SIG-M5 treated with dmso at 0.1 percent for 504 hours (cell line): ENCODE measurements around the gene SLCO2A1.
A peak's percentile ranks its signal among the peaks of the same experiment; 100 is the strongest.

Experiments used
- DNase-seq: peaks from one replicate; lab custom pipeline; 2025; ENCODE audit not compliant: unreplicated experiment; lab: John Stamatoyannopoulos, UW

Gene SLCO2A1

GRCh38 chr3:133935843-133936769 is 93.6 kb downstream of the SLCO2A1 start:
- DNase-seq = no peak

GRCh38 chr3:133934996-133935842 is 94.5 kb downstream of the SLCO2A1 start:
- no peak for DNase-seq

GRCh38 chr3:133934073-133934970 is 95.4 kb downstream of the SLCO2A1 start:
- no peak for DNase-seq

- DNase-seq = no peak
Observed at GRCh38 chr3:133933097-133934024, 96.4 kb downstream of the SLCO2A1 start.

GRCh38 chr3:133932009-133932408 is 97.7 kb downstream of the SLCO2A1 start:
- no peak for DNase-seq

GRCh38 chr3:133931084-133931483 is 98.6 kb downstream of the SLCO2A1 start:
- no peak for DNase-seq

GRCh38 chr3:133930341-133930933 is 99.3 kb downstream of the SLCO2A1 start:
- peak; percentile 74 for DNase-seq

GRCh38 chr3:133928903-133929607 is 100.7 kb downstream of the SLCO2A1 start:
- DNase-seq = no peak

- DNase-seq = no peak
Observed at GRCh38 chr3:133928136-133928893, 101.4 kb downstream of the SLCO2A1 start.

- DNase-seq = peak; percentile 19
Observed at GRCh38 chr3:133927540-133928066, 102.1 kb downstream of the SLCO2A1 start.

- no peak for DNase-seq
Observed at GRCh38 chr3:133926736-133927539, 102.8 kb downstream of the SLCO2A1 start.

- no peak for DNase-seq
Observed at GRCh38 chr3:133925960-133926735, 103.6 kb downstream of the SLCO2A1 start.

- no peak for DNase-seq
Observed at GRCh38 chr3:133924041-133924440, 105.7 kb downstream of the SLCO2A1 start.

GRCh38 chr3:133921592-133921991 is 108.1 kb downstream of the SLCO2A1 start:
- no peak for DNase-seq

GRCh38 chr3:133917144-133917543 is 112.6 kb downstream of the SLCO2A1 start:
- no peak for DNase-seq
